Testis (tissue), 2 donors: Measurements from ENCODE around the gene GOLM1.

Experiments used
- CTCF ChIP-seq, 3 experiments: fragments of 450-650 bp in 2 of 3; fragments of 200-600 bp in 1 of 3; sonication (generic) in 1 of 3; IDR thresholded peaks; one replicate each; pipeline ENCODE4 v1.5.1; 2016 to 2019; ENCODE audit warnings: antibody characterized with exemption in 3 of 3, mild to moderate bottlenecking in 2 of 3, moderate library complexity in 1 of 3
- POLR2A ChIP-seq: fragments of 450-650 bp; IDR thresholded peaks from one replicate; pipeline ENCODE4 v1.6.1; 2017; ENCODE audit warnings: antibody characterized with exemption, mild to moderate bottlenecking, moderate library complexity

GRCh38 chr9:86047361-86047760 lies 52.0 kb downstream of the GOLM1 start:
- no peak for TF ChIP-seq CTCF (IDR thresholded peaks at IDR 0.05)
- TF ChIP-seq POLR2A = no peak
